Activated naive CD4-positive, alpha-beta T cell treated with Interleukin-2 at 50 U/mL for 16 hours (primary cell): ENCODE data around the gene CGN.
"Not testable (repeated sequence)": the region's sequence is repeated elsewhere in the genome, so short reads cannot be mapped to it uniquely, and the experiment has no call there.

ENCODE experiments used
- DNase-seq: peaks from one replicate; pipeline ENCODE4 v3.0.0-alpha.2; 2020

CGN gene

GRCh38 chr1:151501474-151501873, 9.7 kb upstream of the CGN start:
- no peak for DNase-seq

- DNase-seq, result no peak
These were observed 9.0 kb upstream of the CGN start for GRCh38 chr1:151502035-151502700.

GRCh38 chr1:151502859-151503780, 8.1 kb upstream of the CGN start:
- no peak for DNase-seq

GRCh38 chr1:151504252-151504651, 6.9 kb upstream of the CGN start:
- no peak for DNase-seq

GRCh38 chr1:151504759-151505158, 6.4 kb upstream of the CGN start:
- no peak for DNase-seq

- no peak for DNase-seq
These were observed 2.4 kb upstream of the CGN start for GRCh38 chr1:151508833-151509232.

GRCh38 chr1:151509350-151510019, 1.7 kb upstream of the CGN start:
- DNase-seq, result no peak

- no peak for DNase-seq
These were observed 1.2 kb upstream of the CGN start for GRCh38 chr1:151510020-151510405.

GRCh38 chr1:151510614-151510956, 602 bp upstream of the CGN start:
- no peak for DNase-seq

GRCh38 chr1:151511636-151512215, 539 bp downstream of the CGN start:
- DNase-seq, result peak; percentile 19

GRCh38 chr1:151512326-151512725, 1.1 kb downstream of the CGN start:
- no peak for DNase-seq

GRCh38 chr1:151512801-151513625, 1.8 kb downstream of the CGN start:
- no peak for DNase-seq

GRCh38 chr1:151513626-151514121, 2.5 kb downstream of the CGN start:
- no peak for DNase-seq

GRCh38 chr1:151514366-151514765, 3.2 kb downstream of the CGN start:
- DNase-seq, result no peak

- no peak for DNase-seq
These were observed 4.1 kb downstream of the CGN start for GRCh38 chr1:151515265-151515664.

- DNase-seq, result no peak
These were observed 4.9 kb downstream of the CGN start for GRCh38 chr1:151516031-151516511.

- DNase-seq, result no peak
These were observed 7.2 kb downstream of the CGN start for GRCh38 chr1:151518431-151518830.

- DNase-seq, result no peak
These were observed 7.7 kb downstream of the CGN start for GRCh38 chr1:151518936-151519335.

- no peak for DNase-seq
These were observed 8.5 kb downstream of the CGN start for GRCh38 chr1:151519667-151520066.

GRCh38 chr1:151520359-151520758, 9.2 kb downstream of the CGN start:
- no peak for DNase-seq

GRCh38 chr1:151522427-151522826, 11.2 kb downstream of the CGN start:
- not testable (repeated sequence) for DNase-seq

- DNase-seq, result no peak
These were observed 12.1 kb downstream of the CGN start for GRCh38 chr1:151523326-151523725.
